K562 (cell line): ENCODE measurements around the gene ZNF408. TPM values are rescaled to one million over a fixed set of nuclear protein-coding genes. Genes with fewer than 3 reads are reported as not detected.

Experiments
- ATAC-seq: fragments of 200-7000 bp; cut with Tn5 transposase; 3 replicates; pipeline ENCODE4 v1.9.1; 2020; ENCODE audit warnings: moderate library complexity
- BruUV-seq: library from RNA; stranded (reverse); fragments of 400-500 nt; replicated peaks from 2 replicates; lab custom pipeline; 2021; lab: Mats Ljungman, UMichigan
- CTCF ChIA-PET: fragments of 300-600 bp; formaldehyde crosslinking; extraction: SDS; loops from one replicate; lab custom pipeline; 2021; ENCODE audit warnings: low intra/inter-chr PET ratio; lab: Yijun Ruan, JAX
- POLR2A ChIA-PET: fragments of 300-600, 350-650 bp; sonication (Branson Sonifier 250); formaldehyde crosslinking; extraction: SDS; loops from one replicate; lab custom pipeline; 2021; ENCODE audit warnings: antibody characterized with exemption, inconsistent platforms; lab: Yijun Ruan, JAX
- DNase-seq, 4 experiments: peaks; one replicate each; pipeline versions ENCODE4 v3.0.0 to v3.0.0-alpha.2; 2011 to 2018; ENCODE audit warnings: low spot score in 3 of 4, mixed read lengths in 3 of 4; ENCODE audit errors: extremely low read depth in 1 of 4
- FAIRE-seq: peaks from 2 replicates; lab custom pipeline; 2011; peaks lifted over from hg19 to GRCh38; lab: Jason Lieb, UNC
- H2AFZ ChIP-seq: 2 replicates; pipeline ENCODE4 v1.6.0; 2011; ENCODE audit warnings: low read depth, low read length, control low read depth, inconsistent platforms
- H3K27ac ChIP-seq: fragments of 200-600 bp; 3 replicates; pipeline ENCODE4 v1.8.0; 2011; ENCODE audit warnings: low read depth, mild to moderate bottlenecking, control low read depth, inconsistent platforms, low read length, moderate library complexity, mixed read lengths; ENCODE audit errors: extremely low read depth
- H3K27me3 ChIP-seq, 2 experiments: fragments of 300-600 bp in 1 of 2; 2 replicates in 1 of 2; 3 replicates in 1 of 2; pipeline versions ENCODE4 v1.6.0 to v1.8.0; 2011; ENCODE audit warnings: inconsistent platforms in 2 of 2, low read length in 2 of 2, mild to moderate bottlenecking in 1 of 2, mixed read lengths in 1 of 2, moderate library complexity in 1 of 2; ENCODE audit not compliant: control insufficient read depth in 2 of 2, insufficient read depth in 2 of 2
- H3K36me3 ChIP-seq: fragments of 300-600 bp; 3 replicates; pipeline ENCODE4 v1.8.0; 2011; ENCODE audit warnings: mild to moderate bottlenecking, low read length, inconsistent platforms; ENCODE audit not compliant: control insufficient read depth, insufficient read depth
- H3K4me1 ChIP-seq, 2 experiments: fragments of 200-600 bp in 1 of 2; replicated peaks in 1 of 2; 2 replicates in 1 of 2; 3 replicates in 1 of 2; pipeline versions ENCODE4 v1.5.1 to v1.8.0; 2011; ENCODE audit warnings: inconsistent platforms in 2 of 2, low read length in 2 of 2, mild to moderate bottlenecking in 1 of 2, mixed read lengths in 1 of 2, moderate library complexity in 1 of 2; ENCODE audit not compliant: control insufficient read depth in 2 of 2, insufficient read depth in 2 of 2
- H3K4me2 ChIP-seq: 2 replicates; pipeline ENCODE4 v1.6.1; 2011; ENCODE audit warnings: low read length, control low read depth, inconsistent platforms, mixed read lengths; ENCODE audit not compliant: insufficient read depth
- H3K4me3 ChIP-seq: fragments of 200-600 bp; sonication (generic), shearing (Covaris generic); 2 replicates; pipeline ENCODE4 v1.5.1; 2016; ENCODE audit warnings: control low read depth, inconsistent platforms
- H3K79me2 ChIP-seq: fragments of 200-600 bp; 3 replicates; pipeline ENCODE4 v1.8.0; 2011; ENCODE audit warnings: low read length, inconsistent platforms; ENCODE audit not compliant: control insufficient read depth, insufficient read depth
- H3K9ac ChIP-seq, 2 experiments: 2 replicates each; pipeline versions ENCODE4 v1.6.0 to v1.6.1; 2011; ENCODE audit warnings: low read depth in 2 of 2, low read length in 2 of 2, control low read depth in 1 of 2, inconsistent platforms in 1 of 2, mild to moderate bottlenecking in 1 of 2, mixed read lengths in 1 of 2; ENCODE audit not compliant: insufficient read depth in 1 of 2
- H3K9me1 ChIP-seq: one replicate; pipeline ENCODE4 v1.6.0; 2011; ENCODE audit warnings: inconsistent platforms, mild to moderate bottlenecking, low read length, moderate library complexity; ENCODE audit not compliant: control insufficient read depth, insufficient read depth
- H3K9me3 ChIP-seq: replicated peaks from 2 replicates; pipeline ENCODE4 v1.5.1; 2011; ENCODE audit warnings: low read depth, low read length, inconsistent platforms; ENCODE audit not compliant: control insufficient read depth, insufficient read depth
- H4K20me1 ChIP-seq: replicated peaks from 2 replicates; pipeline ENCODE4 v1.6.1; 2011; ENCODE audit warnings: low read length, inconsistent platforms, mixed read lengths; ENCODE audit not compliant: control insufficient read depth, insufficient read depth
- MTA1 ChIP-seq: fragments of 450-650 bp; IDR thresholded peaks from 2 replicates; pipeline ENCODE4 v1.6.1; 2017; ENCODE audit warnings: borderline replicate concordance
- SMARCC2 ChIP-seq: fragments of 450-650 bp; IDR thresholded peaks from 2 replicates; pipeline ENCODE4 v1.6.1; 2017; ENCODE audit warnings: antibody characterized with exemption, moderate library complexity, mild to moderate bottlenecking, low read depth
- TEAD1 ChIP-seq, 2 experiments: fragments of 450-650 bp in 1 of 2; sonication (generic) in 1 of 2; formaldehyde crosslinking; IDR thresholded peaks; 2 replicates each; pipeline versions ENCODE4 v1.4.0 to v1.8.0; 2020 to 2022; ENCODE audit warnings: mild to moderate bottlenecking in 2 of 2, missing genetic modification reagents in 1 of 2
- WGBS: fragments of 100-300 bp; shearing (Covaris generic); methylation state at CpG from one replicate; pipeline ENCODE4 v1.1.6; 2016; ENCODE audit warnings: low coverage, mixed read lengths; ENCODE audit not compliant: insufficient coverage; ENCODE audit errors: missing lambda C conversion rate; 5-methylcytosine and 5-hydroxymethylcytosine counted together
- in situ Hi-C: fragments of 300-500 bp; cut with MboI; formaldehyde crosslinking; loops from 4 replicates; pipeline ENCODE4 v1.15.0; 2018; ENCODE audit warnings: inconsistent platforms, mixed read lengths
- intact Hi-C: fragments of 100-400 bp; cut with micrococcal nuclease; formaldehyde crosslinking; loops from 2 replicates; pipeline ENCODE4 v1.14.2; 2022
- polyA plus RNA-seq, 8 experiments: library from polyadenylated mRNA; depleted of rRNA in 4 of 8; stranded (reverse) in 5 of 8; unstranded in 3 of 8; fragments of >200 nt; fragmentation: Nextera tagmentation in 2 of 8; fragmentation: Illumina TruSeq in 1 of 8; extraction: Ambion mirVana in 2 of 8; extraction: Trizol in 1 of 8; gene quantifications; 2 replicates each; pipeline versions ENCODE4 v1.2.1 to v1.2.3, GENCODE V29; 2011 to 2014; ENCODE audit warnings: inconsistent platforms in 1 of 8, missing spikeins in 1 of 8
- total RNA-seq, 7 experiments: library from RNA; depleted of rRNA in 6 of 7; stranded (reverse); fragments of >200 nt in 6 of 7; fragmentation: Illumina TruSeq in 2 of 7; extraction: Trizol in 2 of 7; gene quantifications; 2 replicates each; pipeline versions ENCODE4 v1.2.1 to v1.2.3, GENCODE V29; 2011 to 2021; ENCODE audit warnings: low replicate concordance in 1 of 7
- TF ChIP-seq, protein P1 (sequence below): sonication (generic); formaldehyde crosslinking; IDR thresholded peaks from 2 replicates; pipeline ENCODE4 v1.8.0; 2022; ENCODE audit warnings: mild to moderate bottlenecking, missing genetic modification reagents
- TF ChIP-seq, protein P2 (sequence below): fragments of 450-650 bp; IDR thresholded peaks from 2 replicates; pipeline ENCODE4 v1.6.1; 2016; ENCODE audit warnings: mild to moderate bottlenecking, moderate library complexity

The ZNF408 gene
- total and polyA plus RNA-seq, 9 of the 15 experiments (the other 6 are each of a cell fraction or from before 2014, with no cell fraction given), result 0.15 to 18.4 (median 7.4) TPM

DNA sequence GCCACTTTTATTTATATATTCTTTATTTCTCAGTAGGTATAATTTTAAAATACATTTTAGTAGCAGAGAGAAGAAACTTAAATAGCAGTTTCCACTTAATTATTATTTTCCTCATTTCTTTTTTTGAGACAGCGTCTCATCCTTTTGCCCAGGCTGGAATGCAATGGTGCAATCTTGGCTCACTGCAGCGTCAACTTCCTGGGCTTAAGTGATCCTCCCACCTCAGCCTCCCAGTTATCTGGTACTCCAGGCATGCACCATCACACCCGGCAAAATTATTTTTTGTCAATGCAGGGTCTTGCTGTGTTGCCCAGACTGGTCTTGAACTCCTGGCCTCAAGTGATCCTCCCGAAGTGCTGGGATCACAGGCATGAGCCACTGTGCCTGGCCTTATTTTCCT, 45.2 kb upstream of the ZNF408 start:
- intact Hi-C loops, result no loop called here
- H3K79me2 ChIP-seq, result no peaks in the 10 kb centered on the region
- POLR2A ChIA-PET, result interaction anchor here (0.7 kb wide), 1 partner anchor 22 kb away, joined by 3 read pairs; no protein-coding TSS in a partner anchor
- H3K4me1 ChIP-seq, result no peaks in the 10 kb centered on the region
- BruUV-seq, result no TSS peak
- 39% methylated on average over 4 of the region's 4 CpGs for WGBS
- H3K4me3 ChIP-seq, result no peak overlapping the region
- no peak for ATAC-seq
- no peak for FAIRE-seq
- no peak overlapping the region for H3K27ac ChIP-seq
- H2AFZ ChIP-seq, result no peak overlapping the region
- no peaks in the 10 kb centered on the region for H3K27me3 ChIP-seq
- H3K36me3 ChIP-seq, result peaks cover 68% of the 10 kb centered on the region; the same call in 2 of the 3 replicates
- in situ Hi-C loops, result no loop called here
- no peak overlapping the region for H3K9ac ChIP-seq
- H4K20me1 ChIP-seq, result no peaks in the 10 kb centered on the region
- no peaks in the 10 kb centered on the region for H3K9me1 ChIP-seq
- no peak overlapping the region for H3K4me2 ChIP-seq
- CTCF ChIA-PET, result no interaction called here
- H3K9me3 ChIP-seq, result no peaks in the 10 kb centered on the region
- no peak for DNase-seq
- TF ChIP-seq MTA1, result no peak
- no peak for TF ChIP-seq SMARCC2
- TF ChIP-seq, protein P1, sequence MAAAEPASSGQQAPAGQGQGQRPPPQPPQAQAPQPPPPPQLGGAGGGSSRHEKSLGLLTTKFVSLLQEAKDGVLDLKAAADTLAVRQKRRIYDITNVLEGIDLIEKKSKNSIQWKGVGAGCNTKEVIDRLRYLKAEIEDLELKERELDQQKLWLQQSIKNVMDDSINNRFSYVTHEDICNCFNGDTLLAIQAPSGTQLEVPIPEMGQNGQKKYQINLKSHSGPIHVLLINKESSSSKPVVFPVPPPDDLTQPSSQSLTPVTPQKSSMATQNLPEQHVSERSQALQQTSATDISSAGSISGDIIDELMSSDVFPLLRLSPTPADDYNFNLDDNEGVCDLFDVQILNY (CRISPR knock-in tag), result no peak
- TF ChIP-seq, protein P2, sequence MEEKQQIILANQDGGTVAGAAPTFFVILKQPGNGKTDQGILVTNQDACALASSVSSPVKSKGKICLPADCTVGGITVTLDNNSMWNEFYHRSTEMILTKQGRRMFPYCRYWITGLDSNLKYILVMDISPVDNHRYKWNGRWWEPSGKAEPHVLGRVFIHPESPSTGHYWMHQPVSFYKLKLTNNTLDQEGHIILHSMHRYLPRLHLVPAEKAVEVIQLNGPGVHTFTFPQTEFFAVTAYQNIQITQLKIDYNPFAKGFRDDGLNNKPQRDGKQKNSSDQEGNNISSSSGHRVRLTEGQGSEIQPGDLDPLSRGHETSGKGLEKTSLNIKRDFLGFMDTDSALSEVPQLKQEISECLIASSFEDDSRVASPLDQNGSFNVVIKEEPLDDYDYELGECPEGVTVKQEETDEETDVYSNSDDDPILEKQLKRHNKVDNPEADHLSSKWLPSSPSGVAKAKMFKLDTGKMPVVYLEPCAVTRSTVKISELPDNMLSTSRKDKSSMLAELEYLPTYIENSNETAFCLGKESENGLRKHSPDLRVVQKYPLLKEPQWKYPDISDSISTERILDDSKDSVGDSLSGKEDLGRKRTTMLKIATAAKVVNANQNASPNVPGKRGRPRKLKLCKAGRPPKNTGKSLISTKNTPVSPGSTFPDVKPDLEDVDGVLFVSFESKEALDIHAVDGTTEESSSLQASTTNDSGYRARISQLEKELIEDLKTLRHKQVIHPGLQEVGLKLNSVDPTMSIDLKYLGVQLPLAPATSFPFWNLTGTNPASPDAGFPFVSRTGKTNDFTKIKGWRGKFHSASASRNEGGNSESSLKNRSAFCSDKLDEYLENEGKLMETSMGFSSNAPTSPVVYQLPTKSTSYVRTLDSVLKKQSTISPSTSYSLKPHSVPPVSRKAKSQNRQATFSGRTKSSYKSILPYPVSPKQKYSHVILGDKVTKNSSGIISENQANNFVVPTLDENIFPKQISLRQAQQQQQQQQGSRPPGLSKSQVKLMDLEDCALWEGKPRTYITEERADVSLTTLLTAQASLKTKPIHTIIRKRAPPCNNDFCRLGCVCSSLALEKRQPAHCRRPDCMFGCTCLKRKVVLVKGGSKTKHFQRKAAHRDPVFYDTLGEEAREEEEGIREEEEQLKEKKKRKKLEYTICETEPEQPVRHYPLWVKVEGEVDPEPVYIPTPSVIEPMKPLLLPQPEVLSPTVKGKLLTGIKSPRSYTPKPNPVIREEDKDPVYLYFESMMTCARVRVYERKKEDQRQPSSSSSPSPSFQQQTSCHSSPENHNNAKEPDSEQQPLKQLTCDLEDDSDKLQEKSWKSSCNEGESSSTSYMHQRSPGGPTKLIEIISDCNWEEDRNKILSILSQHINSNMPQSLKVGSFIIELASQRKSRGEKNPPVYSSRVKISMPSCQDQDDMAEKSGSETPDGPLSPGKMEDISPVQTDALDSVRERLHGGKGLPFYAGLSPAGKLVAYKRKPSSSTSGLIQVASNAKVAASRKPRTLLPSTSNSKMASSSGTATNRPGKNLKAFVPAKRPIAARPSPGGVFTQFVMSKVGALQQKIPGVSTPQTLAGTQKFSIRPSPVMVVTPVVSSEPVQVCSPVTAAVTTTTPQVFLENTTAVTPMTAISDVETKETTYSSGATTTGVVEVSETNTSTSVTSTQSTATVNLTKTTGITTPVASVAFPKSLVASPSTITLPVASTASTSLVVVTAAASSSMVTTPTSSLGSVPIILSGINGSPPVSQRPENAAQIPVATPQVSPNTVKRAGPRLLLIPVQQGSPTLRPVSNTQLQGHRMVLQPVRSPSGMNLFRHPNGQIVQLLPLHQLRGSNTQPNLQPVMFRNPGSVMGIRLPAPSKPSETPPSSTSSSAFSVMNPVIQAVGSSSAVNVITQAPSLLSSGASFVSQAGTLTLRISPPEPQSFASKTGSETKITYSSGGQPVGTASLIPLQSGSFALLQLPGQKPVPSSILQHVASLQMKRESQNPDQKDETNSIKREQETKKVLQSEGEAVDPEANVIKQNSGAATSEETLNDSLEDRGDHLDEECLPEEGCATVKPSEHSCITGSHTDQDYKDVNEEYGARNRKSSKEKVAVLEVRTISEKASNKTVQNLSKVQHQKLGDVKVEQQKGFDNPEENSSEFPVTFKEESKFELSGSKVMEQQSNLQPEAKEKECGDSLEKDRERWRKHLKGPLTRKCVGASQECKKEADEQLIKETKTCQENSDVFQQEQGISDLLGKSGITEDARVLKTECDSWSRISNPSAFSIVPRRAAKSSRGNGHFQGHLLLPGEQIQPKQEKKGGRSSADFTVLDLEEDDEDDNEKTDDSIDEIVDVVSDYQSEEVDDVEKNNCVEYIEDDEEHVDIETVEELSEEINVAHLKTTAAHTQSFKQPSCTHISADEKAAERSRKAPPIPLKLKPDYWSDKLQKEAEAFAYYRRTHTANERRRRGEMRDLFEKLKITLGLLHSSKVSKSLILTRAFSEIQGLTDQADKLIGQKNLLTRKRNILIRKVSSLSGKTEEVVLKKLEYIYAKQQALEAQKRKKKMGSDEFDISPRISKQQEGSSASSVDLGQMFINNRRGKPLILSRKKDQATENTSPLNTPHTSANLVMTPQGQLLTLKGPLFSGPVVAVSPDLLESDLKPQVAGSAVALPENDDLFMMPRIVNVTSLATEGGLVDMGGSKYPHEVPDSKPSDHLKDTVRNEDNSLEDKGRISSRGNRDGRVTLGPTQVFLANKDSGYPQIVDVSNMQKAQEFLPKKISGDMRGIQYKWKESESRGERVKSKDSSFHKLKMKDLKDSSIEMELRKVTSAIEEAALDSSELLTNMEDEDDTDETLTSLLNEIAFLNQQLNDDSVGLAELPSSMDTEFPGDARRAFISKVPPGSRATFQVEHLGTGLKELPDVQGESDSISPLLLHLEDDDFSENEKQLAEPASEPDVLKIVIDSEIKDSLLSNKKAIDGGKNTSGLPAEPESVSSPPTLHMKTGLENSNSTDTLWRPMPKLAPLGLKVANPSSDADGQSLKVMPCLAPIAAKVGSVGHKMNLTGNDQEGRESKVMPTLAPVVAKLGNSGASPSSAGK, result no peak
- TF ChIP-seq TEAD1 (CRISPR knock-in tag; IDR thresholded peaks at IDR 0.05), result no peak
